HG03095 (cell line): ENCODE results near the gene B9D2.

Source experiments
- ATAC-seq: cut with Tn5 transposase; IDR thresholded peaks from one replicate; pipeline ENCODE4 v1.9.1; 2021; ENCODE audit warnings: moderate library complexity; ENCODE audit not compliant: unreplicated experiment

Gene B9D2

GRCh38 chr19:41330481-41330880 is 33.5 kb downstream of the B9D2 start:
- no peak for ATAC-seq

GRCh38 chr19:41328842-41329225 is 35.1 kb downstream of the B9D2 start:
- ATAC-seq = no peak

- no peak for ATAC-seq
Observed at GRCh38 chr19:41328157-41328841, 35.6 kb downstream of the B9D2 start.

GRCh38 chr19:41327576-41328156 is 36.3 kb downstream of the B9D2 start:
- ATAC-seq = no peak

GRCh38 chr19:41327076-41327575 is 36.8 kb downstream of the B9D2 start:
- ATAC-seq = no peak

- no peak for ATAC-seq
Observed at GRCh38 chr19:41325947-41326706, 37.8 kb downstream of the B9D2 start.

- no peak for ATAC-seq
Observed at GRCh38 chr19:41325640-41325946, 38.4 kb downstream of the B9D2 start.

- no peak for ATAC-seq
Observed at GRCh38 chr19:41324921-41325639, 38.9 kb downstream of the B9D2 start.

GRCh38 chr19:41324231-41324702 is 39.7 kb downstream of the B9D2 start:
- no peak for ATAC-seq

- ATAC-seq = no peak
Observed at GRCh38 chr19:41323430-41324125, 40.4 kb downstream of the B9D2 start.

- no peak for ATAC-seq
Observed at GRCh38 chr19:41323023-41323422, 40.9 kb downstream of the B9D2 start.

GRCh38 chr19:41322451-41322850 is 41.5 kb downstream of the B9D2 start:
- no peak for ATAC-seq

GRCh38 chr19:41321600-41322270 is 42.2 kb downstream of the B9D2 start:
- ATAC-seq = no peak

GRCh38 chr19:41321204-41321599 is 42.7 kb downstream of the B9D2 start:
- no peak for ATAC-seq

GRCh38 chr19:41320568-41320967 is 43.4 kb downstream of the B9D2 start:
- no peak for ATAC-seq

- ATAC-seq = no peak
Observed at GRCh38 chr19:41320185-41320518, 43.8 kb downstream of the B9D2 start.

- ATAC-seq = no peak
Observed at GRCh38 chr19:41319500-41320184, 44.3 kb downstream of the B9D2 start.

- ATAC-seq = no peak
Observed at GRCh38 chr19:41318696-41319499, 45.1 kb downstream of the B9D2 start.
